Measurements from ENCODE around the gene CAMLG.

GRCh38 chr5:134798468-134798867 lies 60.1 kb downstream of the CAMLG start:
- TF ChIP-seq, protein P1, sequence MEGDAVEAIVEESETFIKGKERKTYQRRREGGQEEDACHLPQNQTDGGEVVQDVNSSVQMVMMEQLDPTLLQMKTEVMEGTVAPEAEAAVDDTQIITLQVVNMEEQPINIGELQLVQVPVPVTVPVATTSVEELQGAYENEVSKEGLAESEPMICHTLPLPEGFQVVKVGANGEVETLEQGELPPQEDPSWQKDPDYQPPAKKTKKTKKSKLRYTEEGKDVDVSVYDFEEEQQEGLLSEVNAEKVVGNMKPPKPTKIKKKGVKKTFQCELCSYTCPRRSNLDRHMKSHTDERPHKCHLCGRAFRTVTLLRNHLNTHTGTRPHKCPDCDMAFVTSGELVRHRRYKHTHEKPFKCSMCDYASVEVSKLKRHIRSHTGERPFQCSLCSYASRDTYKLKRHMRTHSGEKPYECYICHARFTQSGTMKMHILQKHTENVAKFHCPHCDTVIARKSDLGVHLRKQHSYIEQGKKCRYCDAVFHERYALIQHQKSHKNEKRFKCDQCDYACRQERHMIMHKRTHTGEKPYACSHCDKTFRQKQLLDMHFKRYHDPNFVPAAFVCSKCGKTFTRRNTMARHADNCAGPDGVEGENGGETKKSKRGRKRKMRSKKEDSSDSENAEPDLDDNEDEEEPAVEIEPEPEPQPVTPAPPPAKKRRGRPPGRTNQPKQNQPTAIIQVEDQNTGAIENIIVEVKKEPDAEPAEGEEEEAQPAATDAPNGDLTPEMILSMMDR (IDR thresholded peaks at IDR 0.05; ENCODE audit: low read depth, low read length), result no peak
- TF ChIP-seq EZH2phosphoT487 (IDR thresholded peaks at IDR 0.05; ENCODE audit: low read depth), result no peak
